H1 (cell line): ENCODE data around the gene EME2.

Experiments
- ASH2L ChIP-seq: fragments of 200-600, 300-600 bp; sonication (generic); IDR thresholded peaks from one replicate; pipeline ENCODE4 v1.7.1; 2017; ENCODE audit warnings: low read length
- CTCF ChIP-seq, 3 experiments: IDR thresholded peaks; 1 replicate in 2 of 3; 2 replicates in 1 of 3; pipeline versions ENCODE4 v1.5.1 to v1.6.1; 2011; ENCODE audit warnings: low read length in 3 of 3, mild to moderate bottlenecking in 3 of 3, inconsistent platforms in 2 of 3, low read depth in 1 of 3, moderate library complexity in 1 of 3; ENCODE audit not compliant: insufficient read depth in 1 of 3; ENCODE audit errors: control extremely low read depth in 1 of 3
- MAX ChIP-seq: IDR thresholded peaks from 2 replicates; pipeline ENCODE4 v1.6.1; 2012; ENCODE audit warnings: inconsistent platforms
- NANOG ChIP-seq: IDR thresholded peaks from 2 replicates; pipeline ENCODE4 v1.6.1; 2011; ENCODE audit warnings: low read length, low read depth, mild to moderate bottlenecking, inconsistent platforms; ENCODE audit not compliant: insufficient read depth, poor library complexity, severe bottlenecking
- POLR2A ChIP-seq, 2 experiments: IDR thresholded peaks; 1 replicate in 1 of 2; 2 replicates in 1 of 2; pipeline ENCODE4 v1.6.1; 2011; ENCODE audit warnings: low read depth in 2 of 2, low read length in 2 of 2, mild to moderate bottlenecking in 2 of 2; ENCODE audit errors: control extremely low read depth in 1 of 2
- POLR2AphosphoS5 ChIP-seq: IDR thresholded peaks from 2 replicates; pipeline ENCODE4 v1.6.1; 2011; ENCODE audit warnings: low read depth, low read length
- YY1 ChIP-seq: IDR thresholded peaks from 2 replicates; pipeline ENCODE4 v1.6.1; 2011; ENCODE audit warnings: low read depth, mild to moderate bottlenecking, low read length

DNA sequence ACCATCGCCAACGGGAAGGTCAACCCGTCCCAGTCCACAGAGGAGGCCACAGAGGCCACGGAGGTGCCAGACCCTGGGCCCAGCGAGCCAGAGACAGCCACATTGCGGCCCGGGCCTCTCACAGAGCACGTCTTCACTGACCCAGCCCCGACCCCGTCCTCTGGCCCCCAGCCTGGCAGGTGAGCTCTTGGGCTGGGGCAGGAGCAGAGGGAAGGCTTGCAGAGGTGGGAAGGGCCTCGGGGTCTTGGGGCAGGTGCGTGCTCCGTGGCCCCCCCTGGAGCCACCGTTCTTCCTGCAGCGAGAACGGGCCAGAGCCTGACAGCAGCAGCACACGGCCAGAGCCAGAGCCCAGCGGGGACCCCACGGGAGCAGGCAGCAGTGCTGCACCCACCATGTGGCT, 6.4 kb upstream of the EME2 start:
- TF ChIP-seq ASH2L, result no peak
- no peak for TF ChIP-seq CTCF (IDR thresholded peaks at IDR 0.05; ENCODE audit: control extremely low read depth in 1 of 3, insufficient read depth in 1 of 3, low read depth in 1 of 3, low read length in 3 of 3)
- TF ChIP-seq YY1, result no peak
- TF ChIP-seq POLR2AphosphoS5, result no peak
- no peak for TF ChIP-seq POLR2A (IDR thresholded peaks at IDR 0.05; ENCODE audit: control extremely low read depth in 1 of 2, low read depth in 2 of 2, low read length in 2 of 2)
- TF ChIP-seq NANOG, result no peak
- no peak for TF ChIP-seq MAX
